ENCODE results near the gene AP3B1. TPM values are rescaled to one million over a fixed set of nuclear protein-coding genes. Genes with fewer than 3 reads are reported as not detected.
A peak's percentile ranks its signal among the peaks of the same experiment; 100 is the strongest.

Gene AP3B1
- total RNA-seq, 6 experiments from 2014 or later: 11.4 to 17.9 (median 12.9) TPM

DNA sequence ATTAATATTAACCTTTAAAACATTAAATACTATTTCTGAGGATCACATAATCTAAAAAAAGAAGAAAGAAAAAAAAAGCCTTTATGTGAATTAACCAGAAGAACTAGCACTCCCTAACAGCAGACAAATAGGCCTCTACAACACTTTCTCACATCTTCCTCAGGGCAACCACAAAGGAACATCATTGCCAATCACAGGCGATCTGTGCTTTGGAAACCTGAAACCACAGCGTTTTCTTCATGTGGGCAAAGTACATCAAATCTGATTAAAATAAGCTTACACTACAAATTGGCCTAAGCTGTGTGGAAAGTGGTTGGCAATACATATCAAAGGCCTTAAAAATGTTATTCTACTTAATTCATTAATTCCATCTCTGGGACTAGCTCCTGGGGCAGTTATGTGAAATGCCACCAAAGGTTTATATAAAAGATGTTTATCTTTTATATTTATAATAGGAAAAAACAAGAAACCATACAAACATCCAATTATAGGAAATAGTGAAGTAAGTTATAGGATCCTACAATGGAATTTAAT, 333.6 kb downstream of the AP3B1 start:
- ATAC-seq: peak in 2 of 4 donors; percentile 40 to 45

DNA sequence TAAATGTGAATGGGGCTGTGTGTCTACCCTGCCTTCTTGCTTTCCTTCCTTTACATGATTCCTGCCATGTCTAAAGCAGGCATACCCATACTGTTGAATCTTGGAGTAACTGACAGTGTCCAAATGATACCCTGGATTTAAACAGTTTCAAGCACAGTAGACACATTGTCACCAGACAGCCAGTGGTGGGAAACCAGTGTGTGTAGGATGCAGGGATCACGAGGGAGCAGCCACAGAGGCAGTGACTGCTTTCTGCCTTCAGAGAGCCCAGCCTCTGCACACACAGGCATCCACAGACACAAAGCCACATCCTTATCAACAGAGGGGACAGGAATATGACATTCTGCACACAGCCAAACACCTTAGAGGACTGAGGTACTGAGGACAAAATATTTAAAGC, 334.2 kb downstream of the AP3B1 start:
- Histone ChIP-seq H3K4me1 (peaks cover 0 to 7% (median 0%) of the 10 kb centered on the region in 4 donors), H3K4me3 (no peak overlapping the region), H3K36me3 (no peaks in the 10 kb centered on the region), H3K27me3 (peaks cover 0 to 13% of the 10 kb centered on the region in 2 donors), H3K27ac (no peak overlapping the region), H3K9me3 (no peaks in the 10 kb centered on the region)
- WGBS (ENCODE audit: insufficient coverage, low coverage, low lambda C conversion rate, missing lambda C conversion rate): no CpG with 5 or more reads among the region's 1 CpG
- TF ChIP-seq POLR2A (IDR thresholded peaks at IDR 0.05): no peak
- TF ChIP-seq, protein P1, sequence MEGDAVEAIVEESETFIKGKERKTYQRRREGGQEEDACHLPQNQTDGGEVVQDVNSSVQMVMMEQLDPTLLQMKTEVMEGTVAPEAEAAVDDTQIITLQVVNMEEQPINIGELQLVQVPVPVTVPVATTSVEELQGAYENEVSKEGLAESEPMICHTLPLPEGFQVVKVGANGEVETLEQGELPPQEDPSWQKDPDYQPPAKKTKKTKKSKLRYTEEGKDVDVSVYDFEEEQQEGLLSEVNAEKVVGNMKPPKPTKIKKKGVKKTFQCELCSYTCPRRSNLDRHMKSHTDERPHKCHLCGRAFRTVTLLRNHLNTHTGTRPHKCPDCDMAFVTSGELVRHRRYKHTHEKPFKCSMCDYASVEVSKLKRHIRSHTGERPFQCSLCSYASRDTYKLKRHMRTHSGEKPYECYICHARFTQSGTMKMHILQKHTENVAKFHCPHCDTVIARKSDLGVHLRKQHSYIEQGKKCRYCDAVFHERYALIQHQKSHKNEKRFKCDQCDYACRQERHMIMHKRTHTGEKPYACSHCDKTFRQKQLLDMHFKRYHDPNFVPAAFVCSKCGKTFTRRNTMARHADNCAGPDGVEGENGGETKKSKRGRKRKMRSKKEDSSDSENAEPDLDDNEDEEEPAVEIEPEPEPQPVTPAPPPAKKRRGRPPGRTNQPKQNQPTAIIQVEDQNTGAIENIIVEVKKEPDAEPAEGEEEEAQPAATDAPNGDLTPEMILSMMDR (IDR thresholded peaks at IDR 0.05): no peak
- intact Hi-C loops (cut with DNase I): no loop called here
- DNase-seq (no peak), ATAC-seq (no peak)

More for the DNA sequence above, 333.6 kb downstream of the AP3B1 start:
- H3K4me3 ChIP-seq: no peak overlapping the region
- 28% methylated on average over 2 of the region's 2 CpGs for WGBS (ENCODE audit: insufficient coverage, low coverage, low lambda C conversion rate, missing lambda C conversion rate)
- H3K36me3 ChIP-seq: no peaks in the 10 kb centered on the region
- H3K9me3 ChIP-seq: no peaks in the 10 kb centered on the region
- H3K27me3 ChIP-seq: peaks cover 0 to 13% of the 10 kb centered on the region in 2 donors
- TF ChIP-seq, protein P1 (IDR thresholded peaks at IDR 0.05): no peak
- no peak for TF ChIP-seq POLR2A (IDR thresholded peaks at IDR 0.05)
- no peak overlapping the region for H3K27ac ChIP-seq
- no peak for DNase-seq
- intact Hi-C loops (cut with DNase I): no loop called here
- peaks cover 0 to 7% (median 0%) of the 10 kb centered on the region in 4 donors for H3K4me1 ChIP-seq

DNA sequence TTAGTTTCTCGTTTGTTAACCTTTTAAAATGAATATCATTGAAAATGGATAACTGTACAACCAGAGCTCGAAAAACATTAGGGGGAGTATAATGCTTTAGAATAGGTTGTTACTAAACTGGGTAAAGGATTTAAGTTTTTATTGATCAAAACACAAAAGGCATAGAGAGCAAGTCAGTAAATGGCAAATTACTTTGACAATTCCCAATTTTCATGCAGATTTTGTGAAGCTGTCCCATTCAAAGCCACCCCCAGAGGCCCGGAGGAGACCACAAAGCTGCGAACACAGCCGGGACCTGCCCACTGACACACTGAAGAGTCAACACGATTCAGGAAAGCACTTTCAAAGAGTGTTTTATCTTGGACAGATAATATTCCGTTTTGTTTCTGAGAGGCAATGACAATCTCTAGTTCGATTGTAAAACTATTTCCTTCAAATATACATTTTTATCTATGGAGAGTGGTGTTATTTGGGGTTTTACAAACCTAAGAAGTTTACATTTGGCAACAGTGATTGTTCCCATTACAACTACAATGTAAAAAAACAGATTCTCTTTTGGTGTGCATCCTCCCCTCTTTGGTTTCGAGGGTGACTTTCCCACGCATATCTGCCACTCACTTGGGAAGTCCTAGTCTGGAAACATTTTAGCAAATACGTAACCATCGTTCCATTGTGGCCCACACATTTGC, 335.7 kb downstream of the AP3B1 start:
- no peak for TF ChIP-seq POLR2A (IDR thresholded peaks at IDR 0.05)
- TF ChIP-seq, protein P1 (IDR thresholded peaks at IDR 0.05): no peak
- no peak overlapping the region for H3K4me3 ChIP-seq
- ATAC-seq (no peak), DNase-seq (no peak)
- 34% methylated on average over 12 of the region's 12 CpGs for WGBS (ENCODE audit: insufficient coverage, low coverage, low lambda C conversion rate, missing lambda C conversion rate)
- intact Hi-C loops (cut with DNase I): no loop called here
- H3K36me3 ChIP-seq: no peaks in the 10 kb centered on the region
- H3K9me3 ChIP-seq: no peaks in the 10 kb centered on the region
- H3K27me3 ChIP-seq: peaks cover 0 to 13% of the 10 kb centered on the region in 2 donors
- H3K27ac ChIP-seq: no peak overlapping the region
- H3K4me1 ChIP-seq: peaks cover 0 to 7% (median 0%) of the 10 kb centered on the region in 4 donors

DNA sequence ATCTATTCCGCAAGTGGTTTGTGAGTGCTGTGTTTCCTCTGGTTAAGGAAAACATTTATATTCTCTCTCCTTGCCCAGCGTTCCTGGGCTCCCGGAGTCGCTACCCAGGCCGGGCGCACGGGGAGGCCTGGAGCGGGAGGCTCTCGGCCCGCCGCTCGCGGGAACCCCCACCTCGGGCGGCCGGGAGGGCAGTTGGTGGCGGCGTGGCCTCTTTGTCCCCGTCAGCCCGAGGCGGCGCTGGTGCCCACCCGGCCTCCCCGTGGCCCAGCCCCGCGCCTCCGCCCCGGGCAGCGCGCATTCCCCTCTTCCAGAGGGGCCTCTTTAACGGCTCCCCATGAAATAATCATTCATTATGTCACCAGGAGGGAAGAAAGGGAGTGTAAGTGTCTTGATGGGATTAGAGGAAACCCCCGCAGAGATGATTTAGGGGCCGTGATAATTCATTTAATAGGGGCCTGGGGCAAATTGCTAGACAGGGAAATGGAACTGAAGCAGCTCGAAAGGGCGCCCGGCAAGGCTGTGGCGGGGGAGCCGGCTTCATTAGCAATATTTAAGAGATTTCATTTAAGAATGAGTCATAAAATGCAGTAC, 336.5 kb downstream of the AP3B1 start:
- DNase-seq: no peak
- Histone ChIP-seq H3K36me3 (no peaks in the 10 kb centered on the region), H3K27ac (no peak overlapping the region), H3K4me1 (peaks cover 0 to 7% (median 0%) of the 10 kb centered on the region in 4 donors), H3K9me3 (no peaks in the 10 kb centered on the region), H3K4me3 (peak overlapping the region in 1 of 3 donors; percentile 13), H3K27me3 (peaks cover 0 to 13% of the 10 kb centered on the region in 2 donors)
- 15% methylated on average over 36 of the region's 38 CpGs for WGBS (ENCODE audit: insufficient coverage, low coverage, low lambda C conversion rate, missing lambda C conversion rate)
- TF ChIP-seq POLR2A (IDR thresholded peaks at IDR 0.05): no peak
- TF ChIP-seq, protein P1 (IDR thresholded peaks at IDR 0.05): no peak
- intact Hi-C loops (cut with DNase I): no loop called here
- peak in 1 of 4 donors; percentile 29 for ATAC-seq
